TTC549 (cell line): ENCODE data around the gene EVX2.
A peak's percentile ranks its signal among the peaks of the same experiment; 100 is the strongest.

Experiments
- FAIRE-seq: peaks from 2 replicates; lab custom pipeline; 2012; peaks lifted over from hg19 to GRCh38; lab: Jason Lieb, UNC

The EVX2 gene

GRCh38 chr2:176122052-176122682 lies 38.4 kb upstream of the EVX2 start:
- FAIRE-seq = no peak

DNA sequence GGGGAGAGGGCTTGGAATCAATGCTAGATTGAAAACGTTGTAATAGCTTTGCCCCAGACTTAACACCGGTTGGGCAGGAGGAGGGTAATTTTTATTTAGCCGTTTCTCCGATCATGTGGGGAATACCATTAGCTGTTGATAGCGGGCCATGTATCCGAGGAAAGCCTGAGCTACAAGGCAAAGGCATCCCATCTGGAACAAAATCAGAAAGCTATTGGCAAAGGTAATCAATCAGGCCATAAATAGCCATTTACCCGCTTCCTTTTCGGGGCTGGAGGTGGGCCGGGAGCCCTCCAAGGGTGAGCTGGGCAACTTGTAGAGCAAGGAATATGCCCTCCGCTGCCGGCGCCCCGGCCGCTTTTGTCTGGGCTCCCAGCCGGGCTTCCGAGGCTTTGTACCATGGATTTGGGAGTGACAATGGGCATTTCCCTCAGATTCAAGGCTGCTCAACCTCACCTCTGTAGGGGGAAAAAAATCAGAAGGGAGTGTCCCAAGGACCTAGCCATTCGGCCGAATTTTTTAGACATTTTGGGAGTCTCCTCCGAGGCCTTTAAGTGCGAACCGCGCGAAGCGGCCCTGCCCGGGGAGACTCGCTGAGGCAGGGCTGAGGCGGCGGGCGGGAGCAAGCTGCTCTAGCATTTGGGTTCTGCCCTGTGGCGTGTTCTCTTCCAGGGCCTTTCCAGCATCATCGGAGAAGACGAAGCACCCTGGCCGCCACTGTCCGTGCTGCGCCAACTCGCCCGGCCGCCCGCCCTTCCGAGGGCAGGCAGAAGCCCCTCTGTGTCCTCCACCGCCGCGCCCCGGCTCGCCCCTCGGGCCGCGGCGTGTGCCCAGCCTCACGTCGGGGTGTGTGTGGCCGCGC lies 37.7 kb upstream of the EVX2 start:
- no peak for FAIRE-seq

DNA sequence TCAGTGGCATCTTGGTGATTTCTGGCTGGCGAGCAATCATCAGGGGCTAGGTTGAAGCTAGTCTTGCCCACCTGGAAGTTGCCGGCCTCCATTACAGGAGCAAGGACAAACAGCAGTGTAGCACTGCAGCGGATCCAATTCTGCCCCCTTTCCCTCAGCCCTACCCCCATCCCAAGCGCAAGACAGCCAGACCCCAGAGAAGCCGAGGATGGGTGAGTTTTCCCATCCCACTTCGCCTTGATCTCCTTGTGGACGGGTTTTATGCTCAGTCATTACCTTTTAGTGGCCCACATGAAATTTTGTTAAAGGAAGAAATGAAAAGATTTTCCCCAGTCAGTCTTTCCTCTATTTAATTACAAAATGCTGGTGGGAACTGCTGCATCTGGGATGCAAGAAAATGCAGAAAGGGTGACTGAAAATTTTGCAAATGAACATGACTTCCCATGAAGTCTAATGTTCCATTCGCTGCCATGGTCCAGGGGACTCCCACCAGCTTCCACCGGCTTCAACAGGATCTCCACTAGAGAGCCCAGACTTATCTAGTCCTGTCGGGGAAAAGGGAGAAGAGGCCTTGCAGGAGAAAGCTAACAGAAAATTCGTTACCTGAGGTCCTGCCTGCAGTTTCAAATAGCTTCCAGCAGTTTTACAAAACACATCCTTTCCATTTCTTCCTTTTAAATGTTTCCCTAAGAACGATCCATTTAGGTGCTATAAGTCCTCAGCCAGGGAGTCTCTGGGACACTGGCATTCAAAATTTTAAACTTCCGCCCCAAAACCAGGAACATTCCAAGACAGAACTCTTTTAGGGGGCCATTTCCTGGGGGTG lies 36.8 kb upstream of the EVX2 start:
- no peak for FAIRE-seq

DNA sequence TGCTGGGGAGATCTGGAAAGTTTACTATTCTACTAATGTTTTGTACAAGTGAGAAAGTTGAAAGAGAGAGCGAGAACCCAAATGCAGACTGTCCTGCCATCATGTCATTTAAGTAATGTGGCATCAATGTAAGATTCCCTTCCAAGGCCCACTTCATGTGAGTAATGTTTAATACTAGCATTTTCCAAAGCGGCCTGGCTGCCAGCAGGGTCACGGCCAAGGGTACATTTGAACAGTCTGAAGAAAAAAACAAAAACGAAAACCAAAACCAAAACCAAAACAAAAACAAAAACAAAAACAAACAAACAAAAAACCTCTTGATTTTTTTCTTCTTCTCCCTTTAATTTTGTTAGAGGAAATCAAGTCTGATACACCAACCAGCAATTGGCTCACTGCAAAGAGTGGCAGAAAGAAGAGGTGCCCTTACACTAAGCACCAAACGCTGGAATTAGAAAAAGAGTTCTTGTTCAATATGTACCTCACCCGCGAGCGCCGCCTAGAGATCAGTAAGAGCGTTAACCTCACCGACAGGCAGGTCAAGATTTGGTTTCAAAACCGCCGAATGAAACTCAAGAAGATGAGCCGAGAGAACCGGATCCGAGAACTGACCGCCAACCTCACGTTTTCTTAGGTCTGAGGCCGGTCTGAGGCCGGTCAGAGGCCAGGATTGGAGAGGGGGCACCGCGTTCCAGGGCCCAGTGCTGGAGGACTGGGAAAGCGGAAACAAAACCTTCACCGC lies 35.0 kb upstream of the EVX2 start:
- FAIRE-seq = no peak

GRCh38 chr2:176117823-176118371 lies 34.1 kb upstream of the EVX2 start:
- FAIRE-seq = no peak

DNA sequence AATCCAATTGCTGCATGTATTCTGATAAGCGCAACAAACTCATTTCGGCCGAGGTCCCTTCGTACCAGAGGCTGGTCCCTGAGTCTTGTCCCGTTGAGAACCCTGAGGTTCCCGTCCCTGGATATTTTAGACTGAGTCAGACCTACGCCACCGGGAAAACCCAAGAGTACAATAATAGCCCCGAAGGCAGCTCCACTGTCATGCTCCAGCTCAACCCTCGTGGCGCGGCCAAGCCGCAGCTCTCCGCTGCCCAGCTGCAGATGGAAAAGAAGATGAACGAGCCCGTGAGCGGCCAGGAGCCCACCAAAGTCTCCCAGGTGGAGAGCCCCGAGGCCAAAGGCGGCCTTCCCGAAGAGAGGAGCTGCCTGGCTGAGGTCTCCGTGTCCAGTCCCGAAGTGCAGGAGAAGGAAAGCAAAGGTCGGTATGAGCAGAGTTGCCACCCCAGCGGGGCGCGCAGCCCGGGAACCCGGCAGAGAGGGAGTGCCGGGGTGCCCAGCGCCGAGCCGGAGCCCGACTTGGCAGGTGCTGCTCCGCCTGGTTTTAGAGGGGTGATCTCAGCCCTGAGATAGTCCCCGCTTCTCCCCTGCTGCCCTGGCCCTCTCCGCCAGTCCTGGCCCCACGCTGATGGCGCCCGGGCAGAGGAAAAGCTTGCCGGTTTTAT lies 33.5 kb upstream of the EVX2 start:
- FAIRE-seq = no peak

DNA sequence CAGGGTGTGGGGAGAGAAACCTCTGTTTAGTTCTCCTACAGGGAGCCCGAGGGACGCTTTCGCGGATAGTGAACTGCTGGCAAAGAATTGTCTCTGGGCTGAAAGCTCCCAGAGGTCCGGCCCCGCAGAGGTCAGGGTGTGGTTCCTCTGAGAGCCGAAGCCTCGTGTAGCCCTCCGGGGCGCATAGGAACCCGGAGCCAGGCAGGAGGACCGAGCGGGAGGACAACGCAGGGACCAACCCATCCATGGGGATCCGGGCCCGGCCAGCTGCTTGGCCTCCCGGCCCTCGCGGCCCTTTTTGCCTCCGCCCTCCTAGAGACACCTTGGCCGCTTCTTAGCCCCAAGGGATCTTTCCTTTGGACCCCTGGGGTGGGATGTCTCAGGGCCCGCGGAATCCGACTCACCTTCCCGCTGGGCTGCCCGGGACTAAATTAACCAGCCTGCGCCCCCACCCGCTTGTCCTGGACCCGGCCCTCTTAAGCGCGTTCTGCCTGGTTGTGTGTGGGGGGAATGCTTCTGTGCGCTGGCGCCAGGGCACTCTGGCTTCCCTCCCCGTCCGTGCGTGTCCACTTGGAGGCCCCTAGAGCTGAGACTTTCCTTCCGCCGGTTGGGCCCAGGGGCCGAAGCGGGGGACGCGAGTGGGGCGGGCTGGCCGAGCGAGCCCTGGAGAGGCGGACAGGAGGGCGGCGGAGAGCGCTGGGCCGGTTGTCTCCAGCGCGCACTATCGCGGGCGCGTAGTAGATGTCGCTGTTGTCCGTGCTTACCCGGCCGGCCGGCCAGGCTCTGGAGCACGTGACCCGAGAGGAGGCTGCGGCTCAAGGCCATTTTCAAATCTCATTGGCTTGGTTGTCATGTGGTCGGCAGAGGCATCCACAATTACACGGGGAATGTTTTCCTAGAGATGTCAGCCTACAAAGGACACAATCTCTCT lies 32.4 kb upstream of the EVX2 start, which contains the start of gene HOXD10:
Gene HOXD10 (plus strand): TSS at position 896 of the 931 bp plus-strand sequence. CDS start 56 bp downstream, outside the sequence.
- no peak for FAIRE-seq

GRCh38 chr2:176114930-176115625 lies 31.3 kb upstream of the EVX2 start:
- FAIRE-seq = no peak

DNA sequence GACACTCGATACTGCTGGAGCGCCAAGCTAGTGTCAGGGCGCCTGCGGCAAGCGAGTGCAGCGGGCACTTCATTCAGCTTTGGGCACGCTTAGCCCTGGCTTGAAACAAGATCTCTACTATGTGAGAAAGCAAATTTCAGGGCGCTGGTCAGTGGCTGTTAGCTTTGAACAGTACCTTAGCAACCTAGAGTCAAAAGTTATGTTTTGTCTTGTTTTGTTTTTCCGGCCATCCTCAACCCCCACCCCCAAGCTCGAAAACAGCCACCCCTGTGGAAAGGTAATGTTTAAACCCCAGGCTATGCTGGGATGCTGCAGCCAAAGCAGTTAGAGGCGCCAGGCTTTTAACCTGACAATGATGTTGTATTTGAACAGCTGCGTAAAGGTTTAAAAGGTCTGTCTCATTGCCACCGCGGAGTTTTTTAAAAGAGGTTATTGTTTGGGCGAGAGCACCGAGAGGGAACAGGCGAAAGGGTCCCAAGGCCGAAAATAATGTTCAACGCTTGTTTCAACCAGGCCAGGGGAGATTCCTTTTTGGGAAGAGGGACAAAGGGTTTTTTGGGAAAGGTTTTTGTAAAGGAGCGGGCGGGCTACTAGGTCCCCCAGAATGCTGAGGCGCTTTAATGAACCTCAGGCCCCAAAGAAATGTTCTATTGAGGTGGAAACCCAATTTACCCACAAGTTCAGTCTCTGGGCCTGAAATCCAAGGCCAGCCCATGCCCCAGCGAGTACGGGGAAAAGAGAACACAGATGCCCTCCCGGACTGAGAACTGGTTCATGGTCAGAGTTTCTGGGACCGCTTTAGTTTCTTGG lies 30.6 kb upstream of the EVX2 start:
- FAIRE-seq = no peak

- FAIRE-seq = no peak
These were observed 28.9 kb upstream of the EVX2 start for GRCh38 chr2:176112375-176113302.

DNA sequence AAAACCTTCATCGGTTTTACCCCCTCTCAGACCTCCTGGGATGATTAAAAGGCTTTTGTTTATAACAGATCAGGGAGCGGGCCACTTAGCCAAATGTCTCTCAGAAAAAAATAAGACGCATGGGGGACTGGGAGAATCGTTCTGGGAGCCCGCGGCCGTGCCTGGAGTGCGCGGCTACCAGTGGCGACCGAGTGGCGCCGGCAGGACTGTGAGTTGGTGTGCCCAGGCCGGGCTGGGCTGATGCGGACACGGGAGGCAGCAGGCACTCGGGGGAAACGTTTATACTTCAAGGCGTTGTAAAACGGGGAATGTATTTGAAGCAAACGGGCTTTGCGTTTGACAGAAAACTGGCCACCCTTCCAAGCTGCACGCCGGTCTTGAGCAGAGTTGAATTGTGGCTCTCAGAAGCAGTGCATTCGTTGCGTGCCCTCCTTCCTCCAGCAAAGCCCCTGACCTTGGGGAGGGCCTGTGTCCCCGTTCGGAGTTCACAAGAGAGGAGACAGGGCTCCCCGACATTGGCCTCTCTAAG lies 28.1 kb upstream of the EVX2 start:
- no peak for FAIRE-seq

GRCh38 chr2:176111309-176111663 lies 27.5 kb upstream of the EVX2 start:
- peak; percentile 77 for FAIRE-seq

DNA sequence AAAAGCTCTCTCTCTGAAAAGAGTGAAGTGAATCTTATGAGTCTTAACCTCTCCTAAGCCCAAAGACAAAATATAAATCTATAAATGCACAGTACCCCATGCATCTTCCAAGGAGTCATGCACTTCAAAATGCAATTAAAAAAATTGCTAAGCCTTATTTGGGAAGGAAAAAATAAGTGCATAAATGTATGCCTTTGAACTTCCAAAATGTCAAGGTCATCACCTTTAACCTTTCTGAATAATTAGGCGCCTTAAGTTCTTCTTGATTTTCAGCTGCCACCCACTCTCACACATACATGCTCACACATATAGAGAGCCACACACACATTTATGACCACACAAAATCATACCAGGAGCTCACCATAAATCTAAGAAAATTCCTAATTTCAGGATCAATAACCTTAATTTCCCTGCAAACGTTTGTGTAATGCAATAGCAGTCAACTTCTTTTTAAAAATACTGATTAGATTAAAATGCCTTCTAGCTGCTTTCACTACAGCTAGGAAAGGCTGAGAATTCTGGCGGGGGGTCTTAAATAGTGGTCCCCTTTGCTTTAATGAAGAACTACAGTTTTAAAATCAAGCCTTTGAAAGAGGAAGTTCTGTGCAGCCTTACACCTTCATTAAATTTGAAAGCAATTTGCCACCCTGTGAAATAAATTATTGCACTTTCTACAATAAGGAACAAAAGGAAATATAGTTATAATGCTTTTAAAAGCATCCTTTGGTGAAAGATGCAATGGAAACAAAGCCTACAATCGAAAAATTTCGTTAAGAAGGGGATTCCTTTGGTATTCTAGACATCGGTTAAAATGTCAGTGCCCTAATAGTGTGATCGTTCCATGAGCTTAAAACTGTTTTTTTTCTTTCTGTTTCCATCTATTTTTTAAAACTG lies 26.9 kb upstream of the EVX2 start:
- FAIRE-seq = no peak

DNA sequence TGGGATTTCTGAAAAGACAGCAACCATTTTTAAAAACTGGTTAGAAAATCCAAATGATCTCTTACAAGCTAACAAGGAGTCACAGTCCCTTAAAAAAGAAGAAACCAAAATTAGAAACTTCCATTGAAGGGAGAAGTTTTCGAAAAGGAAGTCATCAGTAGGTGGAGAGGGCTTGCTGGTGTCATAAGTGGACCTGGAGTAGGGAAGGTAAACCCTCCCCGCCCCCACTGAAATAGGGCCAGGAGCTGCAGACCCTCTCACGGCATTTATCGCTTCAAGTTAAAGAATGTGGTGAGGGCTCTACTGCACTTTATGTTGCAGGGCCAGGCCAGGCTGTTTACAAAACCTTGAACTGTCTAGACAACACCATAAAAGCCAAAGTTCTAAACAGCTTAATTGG lies 26.2 kb upstream of the EVX2 start:
- no peak for FAIRE-seq

GRCh38 chr2:176109192-176109901 lies 25.6 kb upstream of the EVX2 start:
- no peak for FAIRE-seq
